DND-41 (cell line): ENCODE measurements around the gene NT5C.

Experiments
- CTCF ChIP-seq: IDR thresholded peaks from 2 replicates; pipeline ENCODE4 v1.5.1; 2012; ENCODE audit warnings: borderline replicate concordance, low read length, moderate library complexity, mild to moderate bottlenecking; ENCODE audit not compliant: poor library complexity, severe bottlenecking; ENCODE audit errors: extremely low read depth
- EZH2 ChIP-seq: IDR thresholded peaks from 3 replicates; pipeline ENCODE4 v1.6.1; 2012; ENCODE audit warnings: borderline replicate concordance, low read depth, mild to moderate bottlenecking, moderate library complexity, low read length, inconsistent platforms; ENCODE audit not compliant: severe bottlenecking

DNA sequence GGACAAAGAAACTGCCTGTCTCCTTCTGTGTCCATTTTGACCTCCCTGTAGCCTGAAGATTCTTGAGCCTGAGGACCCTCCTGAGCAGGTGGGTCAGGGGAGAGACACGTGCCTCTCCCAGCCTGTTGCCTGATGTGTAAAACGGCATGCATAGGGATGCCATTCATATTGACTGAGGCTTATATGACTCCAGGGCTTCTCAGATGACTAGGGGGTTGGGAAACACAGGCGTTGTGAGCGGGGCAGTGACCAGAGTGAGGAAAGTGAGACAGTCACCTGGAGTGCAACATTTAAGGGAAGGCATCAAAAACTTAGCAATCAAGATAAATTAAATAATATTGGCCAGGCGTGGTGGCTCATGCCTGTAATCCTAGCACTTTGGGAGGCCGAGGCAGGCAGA lies 48.9 kb downstream of the NT5C start:
- TF ChIP-seq CTCF = no peak
- no peak for TF ChIP-seq EZH2
